DND-41 (cell line): ENCODE results near the gene POLA2.

Experiments used
- ATAC-seq: fragments of 200-7000 bp; cut with Tn5 transposase; 3 replicates; pipeline ENCODE4 v1.9.1; 2021; ENCODE audit warnings: low read depth; ENCODE audit not compliant: insufficient read depth
- DNase-seq: peaks from one replicate; pipeline ENCODE4 v3.0.0-alpha.2; 2020
- H2AFZ ChIP-seq: 2 replicates; pipeline ENCODE4 v1.6.0; 2012; ENCODE audit warnings: low read depth, low read length
- H3K27ac ChIP-seq: 2 replicates; pipeline ENCODE4 v1.5.1; 2012; ENCODE audit warnings: low read length, inconsistent platforms
- H3K27me3 ChIP-seq: fragments of 200-600 bp; sonication (generic); 2 replicates; pipeline ENCODE4 v1.6.0; 2012; ENCODE audit warnings: low read length, mild to moderate bottlenecking, inconsistent platforms; ENCODE audit not compliant: insufficient read depth, poor library complexity
- H3K36me3 ChIP-seq: 2 replicates; pipeline ENCODE4 v1.5.1; 2012; ENCODE audit warnings: low read length, inconsistent platforms; ENCODE audit not compliant: insufficient read depth
- H3K4me1 ChIP-seq: 2 replicates; pipeline ENCODE4 v1.5.1; 2012; ENCODE audit warnings: mild to moderate bottlenecking, low read length; ENCODE audit not compliant: insufficient read depth
- H3K4me2 ChIP-seq: 2 replicates; pipeline ENCODE4 v1.6.0; 2012; ENCODE audit warnings: mild to moderate bottlenecking, moderate library complexity, low read length, inconsistent platforms; ENCODE audit not compliant: insufficient read depth
- H3K4me3 ChIP-seq, 2 experiments: fragments of 200-600 bp in 1 of 2; shearing (Covaris generic) in 1 of 2; 2 replicates each; pipeline ENCODE4 v1.5.1; 2012 to 2016; ENCODE audit warnings: inconsistent platforms in 2 of 2, low read length in 2 of 2, mild to moderate bottlenecking in 2 of 2, low read depth in 1 of 2, moderate library complexity in 1 of 2
- H3K79me2 ChIP-seq: 2 replicates; pipeline ENCODE4 v1.6.0; 2012; ENCODE audit warnings: low read length, inconsistent platforms; ENCODE audit not compliant: insufficient read depth
- H3K9ac ChIP-seq: 2 replicates; pipeline ENCODE4 v1.6.0; 2012; ENCODE audit warnings: low read depth, mild to moderate bottlenecking, inconsistent platforms, low read length, moderate library complexity
- H3K9me3 ChIP-seq: 2 replicates; pipeline ENCODE4 v1.5.1; 2012; ENCODE audit warnings: low read length, moderate library complexity, mild to moderate bottlenecking, inconsistent platforms; ENCODE audit not compliant: insufficient read depth, severe bottlenecking
- H4K20me1 ChIP-seq: 2 replicates; pipeline ENCODE4 v1.6.0; 2012; ENCODE audit warnings: low read length; ENCODE audit not compliant: insufficient read depth
- CTCF ChIP-seq: IDR thresholded peaks from 2 replicates; pipeline ENCODE4 v1.5.1; 2012; ENCODE audit warnings: borderline replicate concordance, low read length, moderate library complexity, mild to moderate bottlenecking; ENCODE audit not compliant: poor library complexity, severe bottlenecking; ENCODE audit errors: extremely low read depth
- EZH2 ChIP-seq: IDR thresholded peaks from 3 replicates; pipeline ENCODE4 v1.6.1; 2012; ENCODE audit warnings: borderline replicate concordance, low read depth, mild to moderate bottlenecking, moderate library complexity, low read length, inconsistent platforms; ENCODE audit not compliant: severe bottlenecking

Gene POLA2

GRCh38 chr11:65340226-65340625 is 78.5 kb downstream of the POLA2 start:
- Histone ChIP-seq H2AFZ (no peak overlapping the region), H3K36me3 (peaks cover 71% of the 10 kb centered on the region), H3K27me3 (no peaks in the 10 kb centered on the region), H3K27ac (no peak overlapping the region), H3K4me2 (no peak overlapping the region), H3K79me2 (peaks cover 58% of the 10 kb centered on the region), H3K4me1 (peaks cover 10% of the 10 kb centered on the region), H4K20me1 (peaks cover 29% of the 10 kb centered on the region; the same call in 1 of the 2 replicates), H3K9me3 (no peaks in the 10 kb centered on the region), H3K9ac (no peak overlapping the region), H3K4me3 (no peak overlapping the region)
- TF ChIP-seq CTCF (no peak), EZH2 (no peak)
- ATAC-seq (no peak), DNase-seq (no peak)

- ATAC-seq = no peak
- no peak overlapping the region for H3K9ac ChIP-seq
- no peak overlapping the region for H3K4me2 ChIP-seq
- peaks cover 82% of the 10 kb centered on the region for H3K36me3 ChIP-seq
- no peak for DNase-seq
- peaks cover 42% of the 10 kb centered on the region for H3K79me2 ChIP-seq
- H3K4me1 ChIP-seq = no peaks in the 10 kb centered on the region
- no peak overlapping the region for H3K27ac ChIP-seq
- TF ChIP-seq CTCF = no peak
- no peak for TF ChIP-seq EZH2
- H2AFZ ChIP-seq = no peak overlapping the region
- no peak overlapping the region for H3K4me3 ChIP-seq
- H3K27me3 ChIP-seq = no peaks in the 10 kb centered on the region
- H3K9me3 ChIP-seq = no peaks in the 10 kb centered on the region
- H4K20me1 ChIP-seq = peaks cover 23% of the 10 kb centered on the region; the same call in 1 of the 2 replicates
These were observed 80.1 kb downstream of the POLA2 start for GRCh38 chr11:65341856-65342255.
